ENCODE results near the gene DDX3X. TPM values are rescaled to one million over a fixed set of nuclear protein-coding genes. Genes with fewer than 3 reads are reported as not detected.
"Not testable (repeated sequence)": the region's sequence is repeated elsewhere in the genome, so short reads cannot be mapped to it uniquely, and the experiment has no call there.

The DDX3X gene
- total RNA-seq, 2 experiments from 2014 or later = 224 to 225 TPM

GRCh38 chrX:41313419-41313818, 20.5 kb upstream of the DDX3X start:
- no peak overlapping the region for H3K27ac Mint-ChIP-seq
- no peaks in the 10 kb centered on the region for H3K27me3 Mint-ChIP-seq
- H3K4me1 Mint-ChIP-seq = no peaks in the 10 kb centered on the region
- H3K36me3 Mint-ChIP-seq (ENCODE audit: low read depth) = no peaks in the 10 kb centered on the region
- DNase-seq = no peak
- H3K9me3 Mint-ChIP-seq = no peaks in the 10 kb centered on the region
- no peak overlapping the region for H3K4me3 Mint-ChIP-seq
- POLR2A ChIA-PET = interaction anchor here (1.4 kb wide), 1 partner anchor 20 kb away, joined by 3 read pairs; the partner anchor contains the start of gene DDX3X
- CTCF ChIA-PET = interaction anchor here (0.7 kb wide), 2 partner anchors 112 to 155 kb away, joined by 3 read pairs; no protein-coding TSS in a partner anchor

GRCh38 chrX:41314204-41314603, 19.8 kb upstream of the DDX3X start:
- Mint-ChIP-seq H3K27me3 (no peaks in the 10 kb centered on the region), H3K36me3 (ENCODE audit: low read depth) (no peaks in the 10 kb centered on the region)
- CTCF ChIA-PET = interaction anchor here (0.6 kb wide), 1 partner anchor 374 kb away, joined by 3 read pairs; no protein-coding TSS in a partner anchor

GRCh38 chrX:41314881-41315280, 19.1 kb upstream of the DDX3X start:
- no peaks in the 10 kb centered on the region for H3K4me1 Mint-ChIP-seq
- H3K27ac Mint-ChIP-seq = no peak overlapping the region
- ChIA-PET POLR2A (no interaction called here), CTCF (no interaction called here)
- H3K36me3 Mint-ChIP-seq (ENCODE audit: low read depth) = no peaks in the 10 kb centered on the region
- no peaks in the 10 kb centered on the region for H3K9me3 Mint-ChIP-seq
- no peak for DNase-seq
- H3K27me3 Mint-ChIP-seq = no peaks in the 10 kb centered on the region
- no peak overlapping the region for H3K4me3 Mint-ChIP-seq

More at GRCh38 chrX:41314204-41314603, 19.8 kb upstream of the DDX3X start:
- Mint-ChIP-seq H3K9me3 (no peaks in the 10 kb centered on the region), H3K4me3 (no peak overlapping the region), H3K27ac (no peak overlapping the region), H3K4me1 (no peaks in the 10 kb centered on the region)
- POLR2A ChIA-PET = interaction anchor here (1.4 kb wide), 1 partner anchor 19 kb away, joined by 3 read pairs; the partner anchor contains the start of gene DDX3X
- no peak for DNase-seq

GRCh38 chrX:41316266-41316665, 17.7 kb upstream of the DDX3X start:
- H3K27ac Mint-ChIP-seq; DNase-seq; H3K27me3 Mint-ChIP-seq; POLR2A ChIA-PET; H3K4me1 Mint-ChIP-seq; H3K36me3 Mint-ChIP-seq (ENCODE audit: low read depth); H3K9me3 Mint-ChIP-seq; H3K4me3 Mint-ChIP-seq; CTCF ChIA-PET: not testable (repeated sequence)

- POLR2A ChIA-PET = interaction anchor here (1.0 kb wide), 1 partner anchor 14 kb away, joined by 3 read pairs; no protein-coding TSS in a partner anchor
- Mint-ChIP-seq H3K4me1 (no peaks in the 10 kb centered on the region), H3K27me3 (no peaks in the 10 kb centered on the region), H3K36me3 (ENCODE audit: low read depth) (no peaks in the 10 kb centered on the region), H3K9me3 (no peaks in the 10 kb centered on the region), H3K27ac (no peak overlapping the region), H3K4me3 (no peak overlapping the region)
- DNase-seq = no peak
- CTCF ChIA-PET = interaction anchor here (0.6 kb wide), 1 partner anchor 22 kb away, joined by 4 read pairs; no protein-coding TSS in a partner anchor
Measured at GRCh38 chrX:41317477-41318208, 16.3 kb upstream of the DDX3X start.

GRCh38 chrX:41320393-41320792, 13.6 kb upstream of the DDX3X start:
- Mint-ChIP-seq H3K9me3 (no peaks in the 10 kb centered on the region), H3K27me3 (no peaks in the 10 kb centered on the region), H3K4me1 (no peaks in the 10 kb centered on the region), H3K27ac (no peak overlapping the region), H3K36me3 (ENCODE audit: low read depth) (no peaks in the 10 kb centered on the region), H3K4me3 (no peak overlapping the region)
- POLR2A ChIA-PET = no interaction called here
- DNase-seq = no peak
- CTCF ChIA-PET = no interaction called here

- Mint-ChIP-seq H3K4me1 (no peaks in the 10 kb centered on the region), H3K27me3 (no peaks in the 10 kb centered on the region), H3K4me3 (no peak overlapping the region), H3K36me3 (ENCODE audit: low read depth) (no peaks in the 10 kb centered on the region), H3K27ac (no peak overlapping the region), H3K9me3 (no peaks in the 10 kb centered on the region)
- CTCF ChIA-PET = no interaction called here
- POLR2A ChIA-PET = no interaction called here
- no peak for DNase-seq
Measured at GRCh38 chrX:41322821-41323603, 10.9 kb upstream of the DDX3X start.

GRCh38 chrX:41326431-41326830, 7.5 kb upstream of the DDX3X start:
- H3K4me1 Mint-ChIP-seq = peaks cover 17% of the 10 kb centered on the region
- H3K36me3 Mint-ChIP-seq (ENCODE audit: low read depth) = no peaks in the 10 kb centered on the region
- no peak for DNase-seq
- H3K4me3 Mint-ChIP-seq = no peak overlapping the region
- H3K27ac Mint-ChIP-seq = no peak overlapping the region
- H3K9me3 Mint-ChIP-seq = no peaks in the 10 kb centered on the region
- ChIA-PET CTCF (no interaction called here), POLR2A (no interaction called here)
- no peaks in the 10 kb centered on the region for H3K27me3 Mint-ChIP-seq

- no peak overlapping the region for H3K27ac Mint-ChIP-seq
- H3K9me3 Mint-ChIP-seq = no peaks in the 10 kb centered on the region
- ChIA-PET POLR2A (no interaction called here), CTCF (no interaction called here)
- H3K27me3 Mint-ChIP-seq = no peaks in the 10 kb centered on the region
- no peaks in the 10 kb centered on the region for H3K36me3 Mint-ChIP-seq (ENCODE audit: low read depth)
- H3K4me1 Mint-ChIP-seq = peaks cover 18% of the 10 kb centered on the region
- H3K4me3 Mint-ChIP-seq = no peak overlapping the region
- DNase-seq = no peak
Measured at GRCh38 chrX:41327341-41327740, 6.6 kb upstream of the DDX3X start.

- no peaks in the 10 kb centered on the region for H3K9me3 Mint-ChIP-seq
- H3K4me3 Mint-ChIP-seq = no peak overlapping the region
- no peak overlapping the region for H3K27ac Mint-ChIP-seq
- no peak for DNase-seq
- H3K27me3 Mint-ChIP-seq = no peaks in the 10 kb centered on the region
- ChIA-PET CTCF (no interaction called here), POLR2A (no interaction called here)
- peaks cover 20% of the 10 kb centered on the region for H3K4me1 Mint-ChIP-seq
- H3K36me3 Mint-ChIP-seq (ENCODE audit: low read depth) = no peaks in the 10 kb centered on the region
Measured at GRCh38 chrX:41329101-41329500, 4.9 kb upstream of the DDX3X start.

- no peaks in the 10 kb centered on the region for H3K9me3 Mint-ChIP-seq
Measured at GRCh38 chrX:41332005-41332404, 2.0 kb upstream of the DDX3X start.

GRCh38 chrX:41332408-41333002, 1.5 kb upstream of the DDX3X start:
- Mint-ChIP-seq H3K27ac (peak overlapping the region; percentile 100), H3K4me3 (peak overlapping the region; percentile 87), H3K36me3 (ENCODE audit: low read depth) (peaks cover 30% of the 10 kb centered on the region), H3K4me1 (peaks cover 26% of the 10 kb centered on the region), H3K27me3 (no peaks in the 10 kb centered on the region), H3K9me3 (no peaks in the 10 kb centered on the region)
- peak; percentile 47 for DNase-seq
- POLR2A ChIA-PET = interaction anchor here (1.3 to 3.1 kb wide), 3 partner anchors 51 to 248 kb away, joined by 11 to 21 read pairs (median 11); partner anchors contain the start of gene USP9X
- CTCF ChIA-PET = no interaction called here

More at GRCh38 chrX:41332005-41332404, 2.0 kb upstream of the DDX3X start:
- Mint-ChIP-seq H3K36me3 (ENCODE audit: low read depth) (peaks cover 25% of the 10 kb centered on the region), H3K4me3 (peak overlapping the region; percentile 87), H3K4me1 (peaks cover 22% of the 10 kb centered on the region), H3K27ac (peak overlapping the region; percentile 100), H3K27me3 (no peaks in the 10 kb centered on the region)
- ChIA-PET CTCF (interaction anchor here (1.4 kb wide), 1 partner anchor 125 kb away, joined by 6 read pairs; no protein-coding TSS in a partner anchor), POLR2A (interaction anchor here (0.6 to 3.1 kb wide), 11 partner anchors 8 to 750 kb away, joined by 3 to 21 read pairs (median 5); partner anchors contain the start of gene USP9X)
- DNase-seq = no peak

Measured in activated CD4-positive, alpha-beta memory T cell treated with anti-CD3 and anti-CD28 coated beads, Interleukin-2, amount 10 ng/mL, durations not matched to agents 7 days and 5 days (primary cell).